Measurements from ENCODE around the gene IFITM2.
A peak's percentile ranks its signal among the peaks of the same experiment; 100 is the strongest.
"Not testable (repeated sequence)": the region's sequence is repeated elsewhere in the genome, so short reads cannot be mapped to it uniquely, and the experiment has no call there.

The IFITM2 gene

DNA sequence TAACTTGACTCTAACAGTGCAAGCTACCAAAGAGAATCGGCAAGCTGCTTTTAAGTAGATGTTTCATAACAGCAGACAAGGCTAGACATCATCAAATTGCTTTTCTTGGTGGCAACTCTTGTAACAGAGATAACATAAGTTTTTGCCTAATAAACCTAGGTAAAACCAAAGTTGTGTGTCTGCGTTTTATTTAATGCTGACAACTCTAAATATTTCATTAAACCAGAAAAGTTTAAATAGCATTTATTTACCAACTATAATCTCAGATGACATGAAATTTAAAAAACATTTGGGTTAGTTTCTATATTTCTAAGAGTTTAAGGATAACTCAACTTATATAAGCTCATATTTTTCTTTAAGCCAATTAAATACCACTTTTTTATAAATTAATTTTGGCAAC is 32.3 kb downstream of the IFITM2 start:
- DNase-seq (ENCODE audit: low read depth in 3 of 3, low spot score in 1 of 3): no peak

- DNase-seq (ENCODE audit: low read depth in 3 of 3, low spot score in 1 of 3): no peak
Measured at GRCh38 chr11:340539-341512, 33.2 kb downstream of the IFITM2 start.

DNA sequence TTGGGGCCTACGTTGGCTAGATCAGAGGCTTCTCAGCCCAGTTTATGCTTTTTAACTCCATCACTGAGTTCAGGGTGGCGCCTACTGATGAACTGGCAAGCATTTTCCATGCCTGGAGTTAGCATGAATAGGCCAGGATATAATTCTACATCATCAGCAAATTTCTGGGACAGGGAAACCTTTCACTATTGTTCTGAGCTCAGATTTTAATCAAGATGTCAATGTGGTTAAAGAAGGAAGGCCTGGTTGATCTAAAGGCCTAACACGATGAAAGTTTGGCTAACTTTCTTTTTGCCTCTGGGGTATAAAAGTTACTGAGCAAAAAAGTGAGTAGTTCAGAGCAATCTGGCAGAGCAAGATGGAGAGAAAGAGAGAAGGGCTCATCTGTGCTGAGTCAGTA is 34.7 kb downstream of the IFITM2 start:
- DNase-seq (ENCODE audit: low read depth in 3 of 3, low spot score in 1 of 3): no peak

DNA sequence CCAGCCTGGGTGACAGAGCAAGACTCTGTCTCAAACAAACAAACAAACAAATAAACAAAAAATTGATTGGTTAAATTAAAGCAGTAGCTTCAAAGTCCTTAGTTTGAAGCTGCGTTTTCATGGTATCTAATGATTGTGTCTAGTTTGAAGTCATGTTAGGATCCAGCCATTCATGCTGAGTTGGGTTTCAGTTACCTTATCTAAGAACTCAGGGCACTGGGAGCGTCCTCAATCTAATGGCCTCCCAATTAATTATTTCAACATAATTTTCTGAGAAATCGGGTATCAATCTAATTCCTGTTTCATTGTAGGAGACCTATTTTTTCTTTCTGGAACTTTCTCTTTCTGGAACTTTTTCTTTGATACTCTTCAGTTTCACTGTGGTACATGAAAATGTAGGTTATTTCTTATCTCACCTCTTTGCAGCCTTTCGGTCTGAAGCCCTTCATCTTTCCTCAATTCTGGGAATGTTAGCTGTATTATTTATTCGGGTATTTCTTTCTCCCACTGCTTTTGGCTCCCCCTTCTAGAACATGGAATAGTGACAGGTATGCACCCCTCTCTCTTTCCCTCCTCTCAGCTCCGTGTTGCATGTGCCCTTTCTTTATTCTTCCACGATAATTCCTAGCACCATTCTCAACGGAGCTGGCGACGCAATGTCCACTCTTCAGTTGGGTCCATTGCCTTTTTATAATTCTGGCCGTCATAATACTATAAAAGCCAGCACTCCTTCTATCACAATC is 37.4 kb downstream of the IFITM2 start:
- DNase-seq (ENCODE audit: low read depth in 3 of 3, low spot score in 1 of 3): no peak

DNA sequence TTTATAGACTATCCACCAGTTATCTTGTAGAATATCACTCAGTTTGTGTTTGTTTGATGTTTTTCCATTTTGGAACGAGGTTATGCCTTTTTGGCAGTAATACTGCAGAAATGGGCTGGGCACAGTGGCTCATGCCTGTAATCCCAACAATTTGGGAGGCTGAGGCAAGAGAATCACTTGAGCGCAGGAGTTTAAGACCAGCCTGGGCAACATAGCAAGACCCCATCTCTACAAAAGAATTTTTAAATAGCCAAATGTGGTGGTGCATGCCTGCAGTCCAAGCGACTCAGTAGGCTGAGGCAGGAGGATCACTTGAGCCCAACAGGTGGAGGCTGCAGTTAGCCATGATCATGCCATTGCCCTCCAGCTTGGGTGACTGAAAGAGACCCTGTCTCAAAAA is 38.9 kb downstream of the IFITM2 start:
- DNase-seq (ENCODE audit: low read depth in 3 of 3, low spot score in 1 of 3): no peak

DNA sequence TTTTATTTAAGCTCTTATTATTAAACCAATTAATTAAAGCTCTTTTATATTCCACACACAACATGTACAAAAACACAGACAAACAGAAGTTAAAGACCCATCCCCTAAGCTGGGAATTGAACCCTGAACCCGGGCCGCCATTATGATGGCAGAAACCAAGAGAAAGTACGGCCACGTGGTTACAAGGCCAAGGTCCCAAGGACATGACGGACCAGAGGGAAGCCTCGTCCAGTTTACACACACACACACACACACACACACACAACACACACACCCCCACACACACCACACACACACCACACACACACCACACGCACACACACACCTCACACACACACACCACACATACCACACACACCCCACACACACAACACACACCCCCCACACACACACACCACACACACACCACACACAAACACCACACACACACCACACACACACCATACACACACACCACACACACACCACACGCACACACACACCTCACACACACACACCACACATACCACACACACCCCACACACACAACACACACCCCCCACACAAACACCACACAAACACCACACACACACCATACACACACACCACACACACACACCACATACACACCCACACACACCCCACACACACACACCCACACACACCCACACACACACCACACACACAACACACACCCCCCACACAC is 41.8 kb downstream of the IFITM2 start:
- DNase-seq (ENCODE audit: low read depth in 3 of 3, low spot score in 1 of 3): not testable (repeated sequence)

DNA sequence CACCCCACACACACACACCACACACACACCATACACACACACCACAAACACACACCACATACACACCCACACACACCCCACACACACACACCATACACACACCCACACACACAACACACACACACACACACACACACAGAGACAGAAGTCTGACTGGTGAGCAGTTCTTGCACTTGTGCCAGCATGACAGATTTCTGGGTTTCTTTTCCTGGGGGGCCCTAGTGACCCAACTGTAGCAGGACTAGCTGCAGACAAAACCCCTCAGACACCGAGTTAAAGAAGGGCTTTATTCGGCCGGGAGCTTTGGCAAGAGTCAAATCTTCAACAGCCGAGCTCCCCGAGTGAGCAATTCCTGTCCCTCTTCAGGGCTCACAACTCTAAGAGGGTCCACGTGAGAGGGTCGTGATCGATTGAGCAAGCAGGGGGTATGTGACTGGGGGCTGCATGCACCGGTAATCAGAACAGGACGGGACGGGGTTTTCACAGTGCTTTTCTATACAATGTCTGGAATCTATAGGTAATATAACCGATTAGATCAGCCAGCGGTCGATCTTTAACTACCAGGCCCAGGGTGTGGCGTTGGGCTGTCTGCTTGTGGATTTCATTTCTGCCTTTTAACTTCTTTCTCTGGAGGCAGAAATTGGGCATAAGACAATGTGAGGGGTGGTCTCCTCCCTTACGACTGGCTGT is 42.6 kb downstream of the IFITM2 start:
- DNase-seq (ENCODE audit: low read depth in 3 of 3, low spot score in 1 of 3): not testable (repeated sequence)

DNA sequence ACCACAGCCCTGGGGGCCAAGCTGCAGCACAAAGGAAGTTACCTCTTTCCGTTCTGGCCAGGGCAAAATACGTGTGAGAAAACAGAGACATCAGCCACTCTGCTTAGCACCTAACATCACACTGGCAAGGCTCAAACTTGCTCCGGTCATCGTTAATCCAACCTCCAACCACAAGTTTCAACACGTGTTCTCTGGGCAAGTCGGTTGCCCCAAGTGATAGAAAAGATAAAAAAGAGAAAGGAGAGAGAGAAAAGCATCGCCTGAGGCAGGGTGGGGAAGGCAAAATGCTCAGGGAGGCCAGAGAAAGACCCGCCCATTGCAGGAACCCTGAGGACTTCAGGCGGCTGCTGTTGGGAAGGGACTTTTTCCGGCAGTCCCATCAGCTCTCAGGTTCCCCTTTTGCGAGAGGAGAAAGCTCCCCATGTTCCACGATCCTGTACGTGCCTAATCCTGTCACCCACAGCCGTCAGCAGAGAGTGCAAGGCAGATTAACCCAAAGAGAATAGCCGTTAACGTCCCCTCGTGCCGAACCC is 43.2 kb downstream of the IFITM2 start:
- no peak for DNase-seq (ENCODE audit: low read depth in 3 of 3, low spot score in 1 of 3)

- DNase-seq (ENCODE audit: low read depth in 3 of 3, low spot score in 1 of 3): no peak
Measured at GRCh38 chr11:351411-351810, 43.8 kb downstream of the IFITM2 start.

DNA sequence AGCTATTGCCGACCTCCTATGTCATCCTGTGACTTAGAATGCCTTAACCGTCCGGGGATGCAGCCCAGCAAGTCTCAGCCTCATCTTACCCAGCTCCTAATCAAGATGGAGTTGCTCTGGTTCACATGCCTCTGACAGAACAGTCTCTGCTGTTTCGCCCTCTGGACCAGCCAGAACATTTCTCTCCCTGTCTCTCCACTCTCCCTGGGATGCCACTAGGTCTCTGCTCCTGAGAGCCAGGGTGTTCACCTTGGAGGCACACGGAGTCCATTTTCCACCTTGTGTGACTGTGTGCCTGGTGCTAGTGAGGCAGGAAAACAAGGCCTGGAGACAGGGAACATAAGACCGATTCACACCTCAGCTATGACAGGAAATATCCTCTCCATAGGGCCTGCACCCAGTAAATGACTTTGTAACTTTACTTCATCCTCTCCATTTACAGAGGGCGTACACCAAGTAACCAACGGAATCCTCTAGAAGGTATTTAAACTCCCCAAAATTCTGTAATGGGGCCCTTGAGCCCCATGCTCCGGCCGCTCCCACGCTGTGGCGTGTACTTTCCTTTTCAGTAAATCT is 44.9 kb downstream of the IFITM2 start:
- DNase-seq (ENCODE audit: low read depth in 3 of 3, low spot score in 1 of 3): no peak

- no peak for DNase-seq (ENCODE audit: low read depth in 3 of 3, low spot score in 1 of 3)
Measured at GRCh38 chr11:353179-353873, 45.7 kb downstream of the IFITM2 start.

- DNase-seq (ENCODE audit: low read depth in 3 of 3, low spot score in 1 of 3): peak; percentile 75 to 82 (median 81)
Measured at GRCh38 chr11:355581-356458, 48.2 kb downstream of the IFITM2 start.

- DNase-seq (ENCODE audit: low read depth in 3 of 3, low spot score in 1 of 3): no peak
Measured at GRCh38 chr11:356610-357009, 49.0 kb downstream of the IFITM2 start.

DNA sequence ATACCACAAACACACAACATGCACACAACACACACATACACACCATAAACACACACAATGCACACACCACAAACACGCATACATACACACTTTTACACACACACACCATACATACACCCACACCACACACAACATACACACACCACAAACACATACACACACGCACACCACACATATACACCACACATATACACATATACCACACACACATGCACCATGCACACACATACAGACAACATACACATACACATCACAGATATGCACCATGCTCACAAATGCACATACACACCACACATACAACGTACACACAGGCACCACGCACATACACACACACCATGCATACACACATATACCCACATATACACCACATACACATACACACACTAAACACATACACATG is 50.0 kb downstream of the IFITM2 start:
- no peak for DNase-seq (ENCODE audit: low read depth in 3 of 3, low spot score in 1 of 3)

DNA sequence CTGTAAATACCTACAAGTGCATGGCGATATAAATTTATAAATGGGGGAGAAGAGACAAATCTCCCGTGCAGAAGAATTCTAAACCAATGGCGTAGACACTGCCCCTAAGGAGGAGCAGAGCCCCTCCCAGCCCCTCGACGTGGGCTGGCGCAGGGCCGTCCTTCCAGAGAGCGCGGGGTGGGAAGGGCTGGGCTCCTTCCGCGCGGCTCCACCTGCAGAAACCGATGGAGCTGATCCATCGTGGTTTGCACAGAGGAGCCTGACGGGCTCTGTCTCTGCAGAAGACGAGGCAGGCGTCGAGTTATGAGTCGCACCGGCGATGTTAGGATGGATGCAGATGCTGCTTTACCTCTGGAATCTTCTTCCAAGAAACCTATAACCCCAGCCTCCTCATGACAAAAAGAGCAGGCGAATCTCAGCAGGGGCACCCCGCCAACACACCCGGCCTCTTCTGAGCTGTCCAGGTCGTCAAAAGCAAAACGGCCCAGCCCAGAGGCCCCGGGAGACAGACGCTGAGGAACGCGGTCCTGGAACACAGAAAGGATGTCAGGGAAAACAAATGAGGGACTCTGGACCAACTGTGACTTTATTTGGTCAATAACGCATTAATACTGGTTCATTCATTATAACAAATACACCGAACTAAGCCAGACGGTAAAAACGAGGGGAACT is 50.6 kb downstream of the IFITM2 start:
- DNase-seq (ENCODE audit: low read depth in 3 of 3, low spot score in 1 of 3): no peak
